Measurements from ENCODE around the gene N4BP2L2.
A peak's percentile ranks its signal among the peaks of the same experiment; 100 is the strongest.
"Not testable (repeated sequence)": the region's sequence is repeated elsewhere in the genome, so short reads cannot be mapped to it uniquely, and the experiment has no call there.

N4BP2L2 gene

DNA sequence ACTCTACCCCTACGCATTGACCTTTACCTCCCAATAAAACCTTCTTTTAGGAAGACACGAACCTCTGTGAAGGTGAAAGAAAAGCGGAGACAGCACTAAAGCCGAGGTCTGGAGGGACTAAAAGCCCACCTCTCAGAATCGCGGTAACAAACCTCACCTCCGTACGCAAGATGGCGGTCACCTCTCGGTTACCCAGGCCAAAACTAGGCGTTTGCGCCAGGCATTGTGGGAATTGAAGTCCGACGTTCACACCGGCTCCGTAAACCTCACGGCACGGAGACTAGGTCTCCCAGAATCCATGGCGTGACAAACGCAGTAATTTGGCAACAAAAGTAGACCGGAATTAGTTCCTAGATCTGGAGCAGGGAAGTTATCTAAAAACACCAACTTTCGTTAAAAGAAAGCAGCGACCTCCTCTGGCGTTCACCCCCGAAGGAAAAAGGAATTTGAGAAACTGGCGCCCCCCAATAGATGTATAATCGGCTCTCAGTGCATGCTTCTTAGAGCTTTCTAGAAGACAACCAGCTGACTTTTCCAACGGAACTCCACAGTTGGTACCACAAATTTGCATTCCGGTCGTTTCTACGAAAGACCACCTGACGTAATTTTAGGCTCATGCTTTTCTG, at the start of gene N4BP2L2:
Gene N4BP2L2, minus strand, starts transcription at position 175 of the 626 bp plus-strand sequence. CDS start 1,768 bp downstream, outside the sequence.
- in situ Hi-C loops (cut with MboI; ENCODE audit: low pct_unique_long_range_greater_than_20kb, low sequenced_read_pairs) = no loop called here
- DNase-seq = peak; percentile 97

- in situ Hi-C loops (cut with MboI; ENCODE audit: low pct_unique_long_range_greater_than_20kb, low sequenced_read_pairs) = no loop called here
Observed at GRCh38 chr13:32587811-32588170, 49.2 kb upstream of the N4BP2L2 start.

DNA sequence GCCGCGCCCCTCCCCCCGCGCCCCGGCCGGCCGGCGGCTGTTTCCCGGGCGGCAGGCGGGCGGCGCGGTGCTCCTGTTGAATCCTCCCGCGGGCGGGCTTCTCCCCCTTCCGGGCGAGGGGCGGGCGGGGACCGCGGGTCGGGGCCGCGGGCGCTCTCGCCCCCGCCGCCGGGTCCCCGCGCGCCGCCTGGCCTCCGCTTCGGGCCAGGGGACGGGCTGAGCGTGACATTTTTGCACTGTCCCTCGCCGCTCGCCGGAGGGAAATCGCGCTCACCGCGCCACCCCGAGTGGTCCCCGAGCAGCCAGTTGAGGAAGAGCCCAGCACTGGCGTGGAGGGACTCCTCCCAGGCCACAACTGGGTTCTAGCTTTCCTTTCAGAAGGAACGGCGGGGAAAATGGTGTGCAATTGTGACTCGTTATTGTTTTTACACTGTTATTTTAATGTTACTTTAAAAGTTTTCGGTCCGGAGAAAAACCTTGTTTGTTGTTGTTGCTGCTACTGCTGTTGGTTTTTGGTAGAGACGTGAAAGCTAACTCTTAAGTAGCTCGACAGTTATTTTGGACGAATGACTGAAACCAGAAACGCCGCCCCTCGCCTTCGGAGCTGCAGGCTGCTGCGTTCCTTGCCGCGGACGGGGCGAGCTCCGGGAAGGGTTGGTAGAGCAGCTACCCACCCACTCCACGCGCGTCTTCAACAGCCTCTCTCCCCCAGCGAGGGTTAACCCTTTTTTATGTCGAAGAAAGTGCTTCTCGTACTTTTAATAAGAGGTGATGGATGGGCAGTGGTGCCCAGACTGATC, 48.6 kb upstream of the N4BP2L2 start:
- in situ Hi-C loops (cut with MboI; ENCODE audit: low pct_unique_long_range_greater_than_20kb, low sequenced_read_pairs) = no loop called here
- DNase-seq = peak; percentile 73

More at GRCh38 chr13:32587811-32588170, 49.2 kb upstream of the N4BP2L2 start:
- DNase-seq = no peak

- peak; percentile 97 for DNase-seq
- in situ Hi-C loops (cut with MboI; ENCODE audit: low pct_unique_long_range_greater_than_20kb, low sequenced_read_pairs) = no loop called here
Observed at GRCh38 chr13:32586080-32586900, 47.7 kb upstream of the N4BP2L2 start, which contains the start of gene PDS5B. TSS of gene PDS5B (plus strand) at chr13:32586452. CDS start at chr13:32648773, 62,321 bp downstream.

DNA sequence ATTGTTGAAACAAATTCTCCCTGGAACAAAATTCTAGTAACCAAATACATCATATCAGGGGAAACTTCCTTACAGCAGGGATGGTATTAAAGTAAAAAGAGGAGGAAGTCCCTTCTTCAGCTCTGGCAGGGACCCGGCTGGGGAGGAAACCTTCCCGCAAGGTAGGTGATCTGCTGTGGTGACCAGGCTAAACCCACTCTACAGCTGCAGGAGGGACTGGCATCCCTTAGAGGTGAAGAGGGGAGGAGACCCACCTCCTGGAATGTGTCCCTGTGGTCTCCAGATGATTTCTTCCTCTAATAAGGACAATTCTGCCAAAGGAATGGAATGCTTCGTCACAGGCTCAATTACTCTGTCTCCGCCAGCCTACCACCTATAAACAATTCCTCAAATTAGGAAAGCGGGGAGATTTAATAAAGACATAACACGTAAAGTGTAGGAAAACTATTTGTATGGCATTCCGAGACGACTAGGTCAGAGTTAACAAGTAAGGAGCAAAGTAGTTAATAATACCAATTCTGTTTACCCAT, 47.0 kb upstream of the N4BP2L2 start:
- in situ Hi-C loops (cut with MboI; ENCODE audit: low pct_unique_long_range_greater_than_20kb, low sequenced_read_pairs) = no loop called here
- DNase-seq = peak; percentile 38

DNA sequence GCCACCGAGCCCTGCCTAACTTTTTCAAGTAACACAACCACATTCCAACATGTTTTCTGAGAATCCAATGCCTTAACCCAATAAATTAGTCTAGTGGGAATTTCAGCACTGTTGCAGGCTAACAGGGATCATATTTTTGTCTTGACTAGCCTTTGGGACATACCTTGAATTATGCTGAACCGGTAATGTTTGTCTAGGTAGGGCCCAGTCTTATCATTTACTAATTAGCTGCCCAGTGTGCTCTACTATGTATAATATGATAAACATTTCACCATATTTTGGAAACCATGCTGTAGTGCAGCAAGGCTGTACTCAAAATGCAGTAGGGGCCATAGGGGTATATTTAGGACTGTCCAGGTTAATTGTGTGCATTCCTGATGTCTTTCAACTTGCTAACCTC, 44.4 kb upstream of the N4BP2L2 start:
- no peak for DNase-seq
- in situ Hi-C loops (cut with MboI; ENCODE audit: low pct_unique_long_range_greater_than_20kb, low sequenced_read_pairs) = no loop called here

DNA sequence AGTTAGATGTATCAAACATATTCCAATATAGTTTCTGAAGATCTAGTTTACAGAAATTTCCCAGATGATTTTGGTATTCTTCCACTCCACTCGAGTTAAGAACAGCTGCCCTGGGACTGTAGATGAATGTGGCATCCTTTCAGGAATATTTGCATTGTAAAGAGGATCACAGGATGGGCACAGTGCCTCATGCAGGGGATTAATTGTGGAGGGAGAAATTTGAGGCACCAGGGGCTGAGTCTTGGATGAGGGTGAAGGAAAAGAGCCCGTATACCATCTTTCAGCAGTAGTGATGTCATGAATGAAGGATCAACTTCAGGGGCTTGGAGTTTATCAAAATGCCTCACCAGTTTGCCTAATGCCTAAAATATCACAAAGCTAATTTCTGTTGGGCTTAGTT, 43.7 kb upstream of the N4BP2L2 start:
- in situ Hi-C loops (cut with MboI; ENCODE audit: low pct_unique_long_range_greater_than_20kb, low sequenced_read_pairs) = no loop called here

GRCh38 chr13:32581177-32581786, 42.7 kb upstream of the N4BP2L2 start:
- in situ Hi-C loops (cut with MboI; ENCODE audit: low pct_unique_long_range_greater_than_20kb, low sequenced_read_pairs) = no loop called here
- peak; percentile 44 for DNase-seq

More for the DNA sequence above, 43.7 kb upstream of the N4BP2L2 start:
- no peak for DNase-seq

DNA sequence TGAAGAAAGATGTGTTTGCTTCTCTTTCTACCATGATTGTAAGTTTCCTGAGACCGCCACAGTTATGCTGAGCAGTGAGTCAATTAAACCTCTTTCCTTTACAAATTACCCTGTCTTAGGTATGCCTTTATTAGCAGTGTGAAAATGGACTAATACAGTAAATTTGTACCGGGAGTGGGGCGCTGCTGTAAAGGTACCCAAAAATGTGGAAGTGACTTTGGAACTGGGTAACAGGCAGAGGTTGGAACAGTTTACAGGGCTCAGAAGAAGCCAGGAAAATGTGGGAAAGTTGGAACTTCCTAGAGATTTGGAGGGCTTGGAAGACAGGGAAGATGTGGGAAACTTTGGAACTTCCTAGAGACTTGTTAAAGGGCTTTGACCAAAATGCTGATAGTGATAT, 38.4 kb upstream of the N4BP2L2 start:
- DNase-seq = no peak
- in situ Hi-C loops (cut with MboI; ENCODE audit: low pct_unique_long_range_greater_than_20kb, low sequenced_read_pairs) = no loop called here

DNA sequence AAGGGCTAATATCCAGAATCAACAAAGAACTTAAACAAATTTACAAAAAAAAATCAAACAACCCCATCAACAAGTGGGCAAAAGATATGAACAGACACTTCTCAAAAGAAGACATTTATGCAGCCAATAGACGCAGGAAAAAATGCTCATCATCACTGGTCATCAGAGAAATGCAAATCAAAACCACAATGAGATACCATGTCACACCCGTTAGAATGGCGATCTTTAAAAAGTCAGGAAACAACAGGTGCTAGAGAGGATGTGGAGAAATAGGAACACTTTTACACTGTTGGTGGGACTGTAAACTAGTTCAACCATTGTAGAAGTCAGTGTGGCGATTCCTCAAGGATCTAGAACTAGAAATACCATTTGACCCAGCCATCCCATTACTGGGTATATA, 37.1 kb upstream of the N4BP2L2 start:
- in situ Hi-C loops (cut with MboI; ENCODE audit: low pct_unique_long_range_greater_than_20kb, low sequenced_read_pairs); DNase-seq: not testable (repeated sequence)

DNA sequence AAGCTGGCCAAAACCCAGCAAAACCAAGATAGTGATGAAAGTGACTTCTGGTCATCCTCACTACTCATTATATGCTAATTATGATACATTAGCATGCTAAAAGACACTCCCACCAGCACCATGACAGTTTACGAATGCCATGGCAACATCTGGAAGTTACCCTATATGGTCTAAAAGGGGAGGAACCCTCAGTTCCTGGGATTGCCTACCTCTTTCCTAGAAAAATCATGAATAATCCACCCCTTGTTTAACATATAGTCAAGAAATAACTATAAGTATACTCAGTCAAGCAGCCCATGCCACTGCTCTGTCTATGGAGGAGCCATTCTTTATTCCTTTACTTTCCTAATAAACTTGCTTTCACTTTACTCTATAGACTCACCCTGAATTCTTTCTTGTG, 22.2 kb upstream of the N4BP2L2 start:
- DNase-seq; in situ Hi-C loops (cut with MboI; ENCODE audit: low pct_unique_long_range_greater_than_20kb, low sequenced_read_pairs): not testable (repeated sequence)

DNA sequence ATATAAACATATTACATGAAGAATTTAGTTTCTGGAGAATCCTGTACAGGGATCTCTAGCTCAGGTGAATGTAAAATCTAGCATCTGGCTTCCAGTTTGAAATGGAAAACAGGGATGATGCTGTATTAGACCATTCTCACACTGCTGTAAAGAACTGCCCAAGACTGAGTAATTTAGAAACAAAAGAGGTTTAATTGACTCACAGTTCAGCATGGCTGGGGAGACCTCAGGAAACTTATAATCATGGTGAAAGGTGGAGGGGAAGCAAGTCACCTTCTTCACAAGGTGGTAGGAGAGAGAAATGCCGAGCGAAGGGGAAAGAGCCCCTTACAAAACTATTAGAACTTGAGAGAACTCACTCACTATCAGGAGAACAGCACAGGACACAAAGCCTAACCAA, 17.0 kb upstream of the N4BP2L2 start:
- in situ Hi-C loops (cut with MboI; ENCODE audit: low pct_unique_long_range_greater_than_20kb, low sequenced_read_pairs) = no loop called here
- no peak for DNase-seq

GRCh38 chr13:32553720-32554119, 15.1 kb upstream of the N4BP2L2 start:
- in situ Hi-C loops (cut with MboI; ENCODE audit: low pct_unique_long_range_greater_than_20kb, low sequenced_read_pairs) = no loop called here
- no peak for DNase-seq

GRCh38 chr13:32549788-32550187, 11.2 kb upstream of the N4BP2L2 start:
- in situ Hi-C loops (cut with MboI; ENCODE audit: low pct_unique_long_range_greater_than_20kb, low sequenced_read_pairs) = no loop called here
- no peak for DNase-seq

GRCh38 chr13:32548837-32549236, 10.2 kb upstream of the N4BP2L2 start:
- in situ Hi-C loops (cut with MboI; ENCODE audit: low pct_unique_long_range_greater_than_20kb, low sequenced_read_pairs) = no loop called here

DNA sequence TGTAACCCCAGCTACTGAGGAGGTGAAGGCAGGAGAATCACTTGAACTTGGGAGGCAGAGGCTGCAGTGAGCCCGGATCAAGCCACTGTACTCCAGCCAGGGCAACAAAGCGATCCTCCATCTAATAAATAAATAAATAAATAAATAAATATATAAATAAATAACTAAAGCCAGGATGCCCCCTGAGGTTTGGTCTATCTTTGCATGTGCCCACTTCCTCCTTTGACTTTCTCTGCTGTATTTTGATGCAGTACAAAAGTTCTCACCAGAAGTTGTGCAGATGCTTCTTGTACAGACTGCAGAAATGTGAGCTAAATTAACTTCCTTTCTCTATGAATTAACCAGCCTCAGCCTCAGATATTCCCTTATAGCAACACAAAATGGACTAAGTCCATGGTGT, 6.5 kb upstream of the N4BP2L2 start:
- in situ Hi-C loops (cut with MboI; ENCODE audit: low pct_unique_long_range_greater_than_20kb, low sequenced_read_pairs) = no loop called here

More at GRCh38 chr13:32548837-32549236, 10.2 kb upstream of the N4BP2L2 start:
- peak; percentile 54 for DNase-seq

GRCh38 chr13:32542221-32542620, 3.6 kb upstream of the N4BP2L2 start:
- DNase-seq = no peak
- in situ Hi-C loops (cut with MboI; ENCODE audit: low pct_unique_long_range_greater_than_20kb, low sequenced_read_pairs) = no loop called here

More for the DNA sequence above, 6.5 kb upstream of the N4BP2L2 start:
- DNase-seq = no peak

- in situ Hi-C loops (cut with MboI; ENCODE audit: low pct_unique_long_range_greater_than_20kb, low sequenced_read_pairs) = no loop called here
- peak; percentile 64 for DNase-seq
Observed at GRCh38 chr13:32538143-32538620, 413 bp downstream of the N4BP2L2 start.
